Mucosa of stomach (tissue), 1 donor: Measurements from ENCODE around the gene DOC2B.
"Not testable (repeated sequence)": the region's sequence is repeated elsewhere in the genome, so short reads cannot be mapped to it uniquely, and the experiment has no call there.

Source experiments
- H3K27me3 ChIP-seq: one replicate; pipeline ENCODE4 v1.7.0; 2013; ENCODE audit warnings: mild to moderate bottlenecking, low read length; ENCODE audit not compliant: control insufficient read depth, insufficient read depth
- H3K36me3 ChIP-seq: one replicate; pipeline ENCODE4 v1.7.0; 2013; ENCODE audit warnings: low read length; ENCODE audit not compliant: control insufficient read depth, insufficient read depth
- H3K4me1 ChIP-seq: one replicate; pipeline ENCODE4 v1.7.0; 2013; ENCODE audit warnings: mild to moderate bottlenecking, low read length; ENCODE audit not compliant: control insufficient read depth, insufficient read depth
- H3K4me3 ChIP-seq: one replicate; pipeline ENCODE4 v1.7.0; 2013; ENCODE audit warnings: low read length
- H3K9ac ChIP-seq: one replicate; pipeline ENCODE4 v1.7.0; 2013; ENCODE audit warnings: mild to moderate bottlenecking, low read length, moderate library complexity
- H3K9me3 ChIP-seq: one replicate; pipeline ENCODE4 v1.7.0; 2013; ENCODE audit warnings: mild to moderate bottlenecking, low read length, moderate library complexity; ENCODE audit not compliant: control insufficient read depth
- donor health status: Pancreatic carcinoma.

The DOC2B gene

GRCh38 chr17:179781-180380 lies 1.6 kb downstream of the DOC2B start:
- Histone ChIP-seq H3K4me3 (no peak overlapping the region), H3K4me1 (peaks cover 33% of the 10 kb centered on the region), H3K9me3 (no peaks in the 10 kb centered on the region), H3K9ac (peak overlapping the region; percentile 43), H3K36me3 (no peaks in the 10 kb centered on the region), H3K27me3 (peaks cover 50% of the 10 kb centered on the region)

- Histone ChIP-seq H3K36me3 (no peaks in the 10 kb centered on the region), H3K27me3 (peaks cover 48% of the 10 kb centered on the region), H3K9ac (no peak overlapping the region), H3K4me3 (no peak overlapping the region), H3K4me1 (peaks cover 33% of the 10 kb centered on the region), H3K9me3 (no peaks in the 10 kb centered on the region)
Observed at GRCh38 chr17:179066-179432, 2.4 kb downstream of the DOC2B start.

GRCh38 chr17:178292-179065 lies 3.0 kb downstream of the DOC2B start:
- H3K9ac ChIP-seq, result no peak overlapping the region
- no peaks in the 10 kb centered on the region for H3K36me3 ChIP-seq
- peaks cover 33% of the 10 kb centered on the region for H3K4me1 ChIP-seq
- peaks cover 43% of the 10 kb centered on the region for H3K27me3 ChIP-seq
- H3K4me3 ChIP-seq, result no peak overlapping the region
- H3K9me3 ChIP-seq, result no peaks in the 10 kb centered on the region

- Histone ChIP-seq H3K9ac (no peak overlapping the region), H3K9me3 (no peaks in the 10 kb centered on the region), H3K4me3 (no peak overlapping the region), H3K27me3 (peaks cover 39% of the 10 kb centered on the region), H3K4me1 (peaks cover 32% of the 10 kb centered on the region), H3K36me3 (no peaks in the 10 kb centered on the region)
Observed at GRCh38 chr17:177762-178161, 3.7 kb downstream of the DOC2B start.

- H3K27me3 ChIP-seq, result peaks cover 33% of the 10 kb centered on the region
- peaks cover 26% of the 10 kb centered on the region for H3K4me1 ChIP-seq
- H3K9ac ChIP-seq, result no peak overlapping the region
- H3K36me3 ChIP-seq, result no peaks in the 10 kb centered on the region
- H3K4me3 ChIP-seq, result no peak overlapping the region
- no peaks in the 10 kb centered on the region for H3K9me3 ChIP-seq
Observed at GRCh38 chr17:177155-177554, 4.3 kb downstream of the DOC2B start.

- Histone ChIP-seq H3K9ac (no peak overlapping the region), H3K36me3 (no peaks in the 10 kb centered on the region)
Observed at GRCh38 chr17:173166-173911, 8.1 kb downstream of the DOC2B start.

GRCh38 chr17:172401-172800 lies 9.0 kb downstream of the DOC2B start:
- no peak overlapping the region for H3K9ac ChIP-seq
- no peaks in the 10 kb centered on the region for H3K9me3 ChIP-seq
- H3K4me1 ChIP-seq, result no peaks in the 10 kb centered on the region
- H3K27me3 ChIP-seq, result peaks cover 4% of the 10 kb centered on the region
- H3K36me3 ChIP-seq, result no peaks in the 10 kb centered on the region
- no peak overlapping the region for H3K4me3 ChIP-seq

More at GRCh38 chr17:173166-173911, 8.1 kb downstream of the DOC2B start:
- no peaks in the 10 kb centered on the region for H3K9me3 ChIP-seq
- no peak overlapping the region for H3K4me3 ChIP-seq
- peaks cover 4% of the 10 kb centered on the region for H3K27me3 ChIP-seq
- H3K4me1 ChIP-seq, result peaks cover 2% of the 10 kb centered on the region

- Histone ChIP-seq H3K4me3 (no peak overlapping the region), H3K9ac (no peak overlapping the region), H3K4me1 (no peaks in the 10 kb centered on the region), H3K9me3 (no peaks in the 10 kb centered on the region), H3K27me3 (peaks cover 4% of the 10 kb centered on the region), H3K36me3 (no peaks in the 10 kb centered on the region)
Observed at GRCh38 chr17:171871-172270, 9.6 kb downstream of the DOC2B start.

- no peaks in the 10 kb centered on the region for H3K36me3 ChIP-seq
- H3K9ac ChIP-seq, result no peak overlapping the region
- no peaks in the 10 kb centered on the region for H3K4me1 ChIP-seq
- H3K27me3 ChIP-seq, result peaks cover 4% of the 10 kb centered on the region
- no peaks in the 10 kb centered on the region for H3K9me3 ChIP-seq
- H3K4me3 ChIP-seq, result no peak overlapping the region
Observed at GRCh38 chr17:170130-170670, 11.2 kb downstream of the DOC2B start.

GRCh38 chr17:168614-169013 lies 12.8 kb downstream of the DOC2B start:
- not testable (repeated sequence) for H3K36me3 ChIP-seq, H3K4me3 ChIP-seq

GRCh38 chr17:165939-166338 lies 15.5 kb downstream of the DOC2B start:
- no peak overlapping the region for H3K4me3 ChIP-seq
- no peaks in the 10 kb centered on the region for H3K36me3 ChIP-seq

More at GRCh38 chr17:168614-169013, 12.8 kb downstream of the DOC2B start:
- H3K4me1 ChIP-seq, H3K27me3 ChIP-seq, H3K9ac ChIP-seq, H3K9me3 ChIP-seq: not testable (repeated sequence)

More at GRCh38 chr17:165939-166338, 15.5 kb downstream of the DOC2B start:
- peaks cover 3% of the 10 kb centered on the region for H3K4me1 ChIP-seq
- no peaks in the 10 kb centered on the region for H3K9me3 ChIP-seq
- H3K27me3 ChIP-seq, result no peaks in the 10 kb centered on the region
- H3K9ac ChIP-seq, result no peak overlapping the region
